Bronchial epithelial cell (primary cell): Measurements from ENCODE around the gene CFAP70. TPM values are rescaled to one million over a fixed set of nuclear protein-coding genes. Genes with fewer than 3 reads are reported as not detected.

ENCODE experiments used
- DNase-seq: peaks from one replicate; pipeline ENCODE4 v3.0.0-alpha.2; 2010; ENCODE audit warnings: low read depth
- FAIRE-seq: peaks from 2 replicates; lab custom pipeline; 2011; peaks lifted over from hg19 to GRCh38; lab: Jason Lieb, UNC
- H3K27me3 ChIP-seq: 2 replicates; pipeline ENCODE4 v1.5.1; 2011; ENCODE audit warnings: low read length; ENCODE audit not compliant: control insufficient read depth, insufficient read depth
- H3K36me3 ChIP-seq: 2 replicates; pipeline ENCODE4 v1.5.1; 2011; ENCODE audit warnings: low read length; ENCODE audit not compliant: control insufficient read depth, insufficient read depth
- H3K4me3 ChIP-seq: 2 replicates; pipeline ENCODE4 v1.5.1; 2011; ENCODE audit warnings: mild to moderate bottlenecking, low read depth, low read length, control low read depth
- total RNA-seq: library from RNA; depleted of rRNA; stranded (reverse); fragments of >200 nt; gene quantifications from 2 replicates; pipeline ENCODE4 v1.2.1, GENCODE V29; 2014
- TF ChIP-seq, protein P1 (sequence below): IDR thresholded peaks from 2 replicates; pipeline ENCODE4 v1.5.1; 2011; ENCODE audit warnings: mild to moderate bottlenecking, moderate library complexity, low read length, control low read depth, inconsistent platforms; ENCODE audit not compliant: insufficient read depth, severe bottlenecking

CFAP70 gene
- total RNA-seq, 1 donor from 2014 or later: 0.79 TPM

DNA sequence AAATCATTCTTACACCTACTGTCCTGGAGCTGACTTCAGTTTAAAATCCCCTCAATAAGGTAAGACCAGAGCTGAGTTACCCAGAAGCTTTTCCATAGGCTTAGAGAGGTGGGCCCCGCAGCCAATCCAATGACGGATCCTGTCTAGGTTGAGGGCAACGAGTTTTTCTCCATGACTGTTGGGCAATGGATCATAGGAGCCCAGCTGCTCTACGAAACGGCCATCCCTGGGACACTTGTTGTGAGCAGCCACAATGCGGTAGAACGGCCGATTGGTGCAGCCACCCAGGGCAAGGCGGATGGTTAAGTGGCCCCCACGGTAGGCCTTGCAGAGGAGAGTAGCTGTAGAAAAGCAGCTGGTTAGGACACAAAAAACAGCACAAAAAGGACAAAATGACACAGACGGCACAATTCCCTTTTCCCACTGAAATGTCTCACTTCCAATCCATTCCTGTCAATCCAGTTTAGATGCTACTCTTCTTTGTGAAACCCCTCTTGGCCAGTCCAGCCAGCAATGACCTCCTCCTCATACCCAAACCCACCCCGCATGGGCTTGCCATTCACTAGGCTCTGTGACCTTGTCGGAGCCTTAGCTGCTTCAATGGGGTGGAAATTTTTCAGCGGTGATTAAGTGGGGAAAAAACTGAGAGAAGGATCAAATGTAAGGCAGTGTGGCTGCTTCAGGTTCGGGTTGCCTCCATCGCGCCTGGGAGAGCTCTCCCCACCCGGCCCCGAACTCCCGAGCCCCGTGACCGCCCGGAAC, 106.8 kb downstream of the CFAP70 start:
- DNase-seq (no peak), FAIRE-seq (no peak)
- H3K27me3 ChIP-seq: no peaks in the 10 kb centered on the region

DNA sequence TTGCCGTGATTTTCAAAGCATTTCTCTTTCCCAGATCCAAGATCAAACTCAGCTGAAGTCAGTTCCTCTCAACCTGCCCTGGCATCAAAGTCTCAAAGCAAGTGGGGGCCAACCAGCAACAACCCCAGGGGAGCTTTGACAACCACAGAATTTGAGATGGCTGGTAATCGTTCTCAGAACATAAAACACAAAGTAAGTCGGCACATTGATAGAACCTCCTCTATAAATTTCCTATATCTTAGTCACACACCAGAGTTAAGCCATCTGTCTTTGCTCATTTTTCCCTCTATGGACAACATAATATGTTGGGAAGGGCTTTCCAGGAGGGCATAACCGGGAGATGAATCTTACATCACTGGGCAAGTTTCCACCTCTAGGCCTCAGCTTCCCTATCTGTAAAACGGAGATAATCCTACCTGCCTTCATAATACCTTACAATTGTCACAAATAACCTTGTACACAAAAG, 110.4 kb downstream of the CFAP70 start:
- no peak overlapping the region for H3K4me3 ChIP-seq
- no peaks in the 10 kb centered on the region for H3K27me3 ChIP-seq
- FAIRE-seq (no peak), DNase-seq (no peak)
- TF ChIP-seq, protein P1, sequence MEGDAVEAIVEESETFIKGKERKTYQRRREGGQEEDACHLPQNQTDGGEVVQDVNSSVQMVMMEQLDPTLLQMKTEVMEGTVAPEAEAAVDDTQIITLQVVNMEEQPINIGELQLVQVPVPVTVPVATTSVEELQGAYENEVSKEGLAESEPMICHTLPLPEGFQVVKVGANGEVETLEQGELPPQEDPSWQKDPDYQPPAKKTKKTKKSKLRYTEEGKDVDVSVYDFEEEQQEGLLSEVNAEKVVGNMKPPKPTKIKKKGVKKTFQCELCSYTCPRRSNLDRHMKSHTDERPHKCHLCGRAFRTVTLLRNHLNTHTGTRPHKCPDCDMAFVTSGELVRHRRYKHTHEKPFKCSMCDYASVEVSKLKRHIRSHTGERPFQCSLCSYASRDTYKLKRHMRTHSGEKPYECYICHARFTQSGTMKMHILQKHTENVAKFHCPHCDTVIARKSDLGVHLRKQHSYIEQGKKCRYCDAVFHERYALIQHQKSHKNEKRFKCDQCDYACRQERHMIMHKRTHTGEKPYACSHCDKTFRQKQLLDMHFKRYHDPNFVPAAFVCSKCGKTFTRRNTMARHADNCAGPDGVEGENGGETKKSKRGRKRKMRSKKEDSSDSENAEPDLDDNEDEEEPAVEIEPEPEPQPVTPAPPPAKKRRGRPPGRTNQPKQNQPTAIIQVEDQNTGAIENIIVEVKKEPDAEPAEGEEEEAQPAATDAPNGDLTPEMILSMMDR: no peak
- H3K36me3 ChIP-seq: peaks cover 1% of the 10 kb centered on the region

More for the DNA sequence above, 106.8 kb downstream of the CFAP70 start:
- peak overlapping the region; percentile 61 for H3K4me3 ChIP-seq
- H3K36me3 ChIP-seq: peaks cover 1% of the 10 kb centered on the region
- TF ChIP-seq, protein P1: no peak

DNA sequence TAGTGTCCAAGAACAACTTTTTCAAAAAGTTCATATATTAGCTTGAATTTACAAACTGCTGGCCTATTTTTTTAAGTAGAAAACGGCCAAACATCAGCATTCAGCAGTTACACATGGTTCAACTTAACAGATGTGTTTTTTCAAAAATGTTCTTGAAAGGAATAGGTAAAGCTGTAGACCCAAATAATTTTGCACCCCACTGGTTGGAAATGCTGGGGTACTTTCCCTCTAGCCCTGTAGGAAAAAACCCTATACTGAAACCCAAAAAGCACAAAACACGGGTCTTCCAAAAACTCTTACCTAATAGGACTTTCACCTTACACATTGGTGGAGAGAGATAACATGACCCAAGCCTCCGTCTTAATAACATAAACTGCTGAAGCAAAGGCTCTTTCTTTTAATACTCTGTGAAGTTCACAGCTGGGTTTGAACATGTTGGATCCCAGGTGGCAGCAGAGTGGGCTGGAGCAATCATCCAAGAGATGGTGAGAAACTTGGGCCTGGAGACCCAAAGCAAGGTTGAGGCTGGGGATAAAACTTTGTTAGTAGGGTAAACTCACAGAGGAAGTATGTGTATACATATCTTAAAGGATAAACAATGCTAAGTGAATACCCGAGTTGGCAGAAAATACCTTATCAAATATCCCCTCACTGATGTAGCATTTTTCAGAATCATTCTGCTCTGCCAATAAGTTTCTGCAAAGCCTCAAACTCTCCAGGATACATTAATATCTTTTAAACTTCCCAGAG, 111.0 kb downstream of the CFAP70 start:
- DNase-seq (no peak), FAIRE-seq (no peak)
- Histone ChIP-seq H3K36me3 (peaks cover 1% of the 10 kb centered on the region), H3K4me3 (peak overlapping the region; percentile 86), H3K27me3 (no peaks in the 10 kb centered on the region)
- TF ChIP-seq, protein P1: no peak

DNA sequence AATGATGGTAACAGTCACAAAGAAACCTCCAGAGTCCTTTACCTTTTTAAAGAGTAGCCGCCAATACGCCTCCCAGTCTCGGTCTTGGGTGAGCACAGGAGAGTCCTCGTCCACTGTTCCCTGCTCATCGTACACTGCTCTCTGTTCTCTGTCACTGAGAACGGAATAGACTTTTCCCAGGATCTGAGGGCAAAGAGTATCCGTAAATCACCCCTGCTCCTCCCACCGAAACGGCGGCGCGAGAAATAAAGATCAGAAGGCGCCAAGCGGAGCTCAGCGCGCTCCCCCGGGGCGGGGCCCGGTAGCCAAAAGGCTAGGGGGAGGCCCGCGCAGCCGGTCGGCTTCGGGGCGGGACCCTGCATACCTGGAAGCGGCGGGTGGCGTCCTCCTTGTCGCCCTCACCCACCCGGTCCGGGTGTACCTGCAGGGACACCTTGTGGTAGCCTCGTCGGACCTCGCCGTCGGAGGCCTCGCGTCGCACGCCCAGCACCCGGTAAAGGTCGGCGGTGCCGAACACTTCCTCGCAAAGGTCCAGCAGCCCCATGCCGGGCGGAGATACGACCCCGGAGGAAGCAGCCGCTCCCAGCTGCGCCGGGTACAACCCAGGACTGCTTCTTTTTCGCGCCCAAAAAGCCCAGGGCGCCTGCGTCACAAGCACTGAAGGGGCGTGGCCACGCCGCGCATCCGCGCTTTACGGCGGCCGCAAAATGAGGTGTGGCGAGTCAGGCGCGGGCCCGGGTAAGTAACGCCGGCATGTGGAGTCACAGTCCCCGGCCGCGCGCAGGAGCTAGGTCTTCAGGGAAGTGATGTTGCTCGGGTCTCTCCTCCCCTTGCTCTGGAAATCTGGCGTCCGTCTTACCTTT, 111.8 kb downstream of the CFAP70 start, which contains the start of gene DNAJC9:
TSS of gene DNAJC9 (minus strand) at position 610 of the 863 bp plus-strand sequence. CDS start at position 544, 66 bp downstream.
- H3K36me3 ChIP-seq: peaks cover 1% of the 10 kb centered on the region
- TF ChIP-seq, protein P1: peak; percentile 22
- peak within 1 kb of the TSS; percentile 86 for H3K4me3 ChIP-seq
- peak; percentile 83 for DNase-seq
- H3K27me3 ChIP-seq: no peaks in the 10 kb centered on the region
- FAIRE-seq: no peak

DNA sequence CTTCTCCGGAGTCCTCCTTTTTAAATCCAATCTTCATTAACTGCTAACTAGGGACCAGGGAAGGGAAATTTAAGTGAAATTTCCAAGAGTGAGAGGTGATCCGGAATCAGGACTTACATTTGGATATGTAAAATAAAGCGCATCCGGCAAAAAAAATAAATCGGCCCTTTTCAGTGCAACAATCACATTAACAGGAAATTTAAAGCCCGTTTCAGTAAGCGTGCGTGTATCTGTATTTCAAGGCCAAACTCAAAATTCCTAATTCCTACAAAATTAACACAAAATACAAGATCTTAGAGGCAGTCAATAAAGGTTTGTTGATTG, 112.4 kb downstream of the CFAP70 start:
- FAIRE-seq (no peak), DNase-seq (no peak)
- Histone ChIP-seq H3K4me3 (peak overlapping the region; percentile 86), H3K36me3 (peaks cover 1% of the 10 kb centered on the region), H3K27me3 (no peaks in the 10 kb centered on the region)
- TF ChIP-seq, protein P1: no peak
